WERI-Rb-1 (cell line): ENCODE data around the gene TEX38.

Experiments
- DNase-seq: peaks from one replicate; pipeline ENCODE4 v3.0.0-alpha.2; 2020
- H3K27ac ChIP-seq: fragments of 250-450 bp; sonication (Bioruptor Pico); 2 replicates; pipeline ENCODE4 v1.5.1; 2020; ENCODE audit warnings: mild to moderate bottlenecking, moderate library complexity
- H3K27me3 ChIP-seq: fragments of 250-450 bp; sonication (Bioruptor Pico); 2 replicates; pipeline ENCODE4 v1.5.1; 2021; ENCODE audit warnings: mild to moderate bottlenecking, low read depth, moderate library complexity; ENCODE audit not compliant: insufficient read depth, severe bottlenecking
- H3K36me3 ChIP-seq: fragments of 250-450 bp; sonication (Bioruptor Pico); 2 replicates; pipeline ENCODE4 v1.5.1; 2020; ENCODE audit warnings: mild to moderate bottlenecking, moderate library complexity
- H3K4me3 ChIP-seq: 2 replicates; pipeline ENCODE4 v1.5.1; 2011; ENCODE audit warnings: low read depth, mild to moderate bottlenecking, control low read depth, low read length
- H3K9me3 ChIP-seq: fragments of 250-450 bp; sonication (Bioruptor Pico); 2 replicates; pipeline ENCODE4 v1.5.1; 2021; ENCODE audit warnings: mild to moderate bottlenecking, moderate library complexity; ENCODE audit not compliant: severe bottlenecking
- TF ChIP-seq, protein P1 (sequence below): IDR thresholded peaks from 2 replicates; pipeline ENCODE4 v1.5.1; 2011; ENCODE audit warnings: low read depth, mild to moderate bottlenecking, control low read depth, inconsistent platforms, low read length

TEX38 gene

DNA sequence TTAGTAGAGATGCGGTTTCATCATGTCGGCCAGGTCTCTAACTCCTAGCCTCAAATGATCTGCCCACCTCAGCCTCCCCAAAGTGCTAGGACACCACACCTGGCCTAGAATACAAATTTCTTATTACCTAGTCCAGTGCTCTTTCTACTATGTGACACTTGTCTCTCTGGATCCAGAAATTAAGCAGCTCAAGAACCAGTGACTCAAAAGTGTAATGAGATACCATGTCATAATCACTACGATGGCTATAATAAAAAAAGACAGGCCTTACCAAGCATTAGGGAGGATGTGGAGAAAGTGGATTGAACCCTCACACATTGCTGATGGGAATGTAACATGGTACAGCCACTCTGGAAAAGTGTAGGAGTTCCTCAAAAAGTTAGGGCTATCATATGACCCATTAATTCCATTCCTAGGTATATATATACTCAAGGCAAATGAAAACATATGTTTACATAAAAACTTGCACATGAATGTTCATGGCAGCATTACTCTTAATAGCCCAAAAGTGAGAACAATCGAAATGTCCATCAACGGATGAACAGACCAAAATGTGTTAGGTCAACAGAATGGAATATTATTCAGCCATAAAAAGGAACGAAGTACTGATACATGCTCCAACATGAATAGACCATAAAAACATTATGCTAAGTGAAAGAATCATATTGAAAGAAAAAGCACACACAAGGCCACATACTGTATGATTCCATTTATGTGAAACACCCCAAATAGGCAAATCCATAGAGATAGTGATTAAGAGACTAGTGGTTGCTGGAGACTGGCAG is 8.3 kb downstream of the TEX38 start:
- no peak overlapping the region for H3K4me3 ChIP-seq
- no peak overlapping the region for H3K27ac ChIP-seq
- DNase-seq: no peak
- TF ChIP-seq, protein P1, sequence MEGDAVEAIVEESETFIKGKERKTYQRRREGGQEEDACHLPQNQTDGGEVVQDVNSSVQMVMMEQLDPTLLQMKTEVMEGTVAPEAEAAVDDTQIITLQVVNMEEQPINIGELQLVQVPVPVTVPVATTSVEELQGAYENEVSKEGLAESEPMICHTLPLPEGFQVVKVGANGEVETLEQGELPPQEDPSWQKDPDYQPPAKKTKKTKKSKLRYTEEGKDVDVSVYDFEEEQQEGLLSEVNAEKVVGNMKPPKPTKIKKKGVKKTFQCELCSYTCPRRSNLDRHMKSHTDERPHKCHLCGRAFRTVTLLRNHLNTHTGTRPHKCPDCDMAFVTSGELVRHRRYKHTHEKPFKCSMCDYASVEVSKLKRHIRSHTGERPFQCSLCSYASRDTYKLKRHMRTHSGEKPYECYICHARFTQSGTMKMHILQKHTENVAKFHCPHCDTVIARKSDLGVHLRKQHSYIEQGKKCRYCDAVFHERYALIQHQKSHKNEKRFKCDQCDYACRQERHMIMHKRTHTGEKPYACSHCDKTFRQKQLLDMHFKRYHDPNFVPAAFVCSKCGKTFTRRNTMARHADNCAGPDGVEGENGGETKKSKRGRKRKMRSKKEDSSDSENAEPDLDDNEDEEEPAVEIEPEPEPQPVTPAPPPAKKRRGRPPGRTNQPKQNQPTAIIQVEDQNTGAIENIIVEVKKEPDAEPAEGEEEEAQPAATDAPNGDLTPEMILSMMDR: no peak
- no peaks in the 10 kb centered on the region for H3K9me3 ChIP-seq
- H3K27me3 ChIP-seq: no peaks in the 10 kb centered on the region
- peaks cover 63% of the 10 kb centered on the region for H3K36me3 ChIP-seq

DNA sequence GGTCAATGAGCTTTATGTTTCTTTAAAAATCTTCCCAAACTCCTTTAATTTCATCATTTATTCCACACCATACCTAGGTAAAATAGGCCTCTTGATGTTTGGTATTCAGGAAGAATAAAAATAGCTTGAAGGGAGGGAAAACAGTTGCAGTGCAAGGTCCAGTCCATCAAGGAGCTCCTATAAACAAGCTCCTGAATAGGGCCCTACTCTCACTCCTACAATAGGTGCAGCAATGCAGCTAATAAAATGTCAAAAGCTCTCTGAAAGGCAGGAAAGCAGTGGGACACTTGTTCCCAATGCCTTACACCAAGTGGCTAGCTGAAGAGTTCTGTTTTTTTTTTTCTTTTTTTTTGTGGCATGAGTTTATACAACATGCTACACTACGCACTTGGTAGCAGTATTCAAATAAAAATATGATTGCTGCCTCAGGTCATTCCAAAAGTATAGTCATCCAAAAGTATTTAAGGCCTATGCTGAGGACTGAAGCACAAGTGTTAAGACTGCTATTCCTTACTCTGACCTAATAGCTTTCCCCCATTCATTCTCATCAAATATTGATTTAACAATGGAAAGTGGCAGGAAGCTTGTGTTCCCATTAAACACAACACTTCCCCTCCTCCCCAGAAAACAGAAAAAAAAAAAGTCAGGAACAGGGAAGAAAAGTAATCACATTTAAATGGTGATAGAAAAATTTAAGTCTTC is 9.8 kb downstream of the TEX38 start:
- Histone ChIP-seq H3K27me3 (no peaks in the 10 kb centered on the region), H3K4me3 (no peak overlapping the region), H3K9me3 (no peaks in the 10 kb centered on the region), H3K27ac (no peak overlapping the region), H3K36me3 (peaks cover 71% of the 10 kb centered on the region)
- TF ChIP-seq, protein P1: no peak
- DNase-seq: no peak

DNA sequence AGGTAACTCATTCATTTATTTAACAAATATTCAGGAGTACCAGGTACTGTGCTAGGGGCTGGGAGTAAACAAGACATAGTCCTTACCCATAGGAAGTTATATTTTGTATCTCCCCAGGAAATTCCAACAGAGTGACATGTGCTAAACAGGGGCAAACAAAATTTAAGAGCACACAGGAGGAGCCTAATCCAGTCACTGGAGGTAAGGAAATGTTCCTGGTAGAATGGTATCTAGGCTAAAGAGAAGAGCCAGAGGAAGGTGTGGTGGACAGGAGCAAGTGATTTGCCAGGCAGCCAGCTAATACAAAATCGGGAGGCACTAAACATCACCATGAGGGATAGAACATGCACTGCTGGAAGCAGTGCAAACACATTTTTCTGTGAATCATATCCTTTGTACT is 10.4 kb downstream of the TEX38 start:
- H3K27me3 ChIP-seq: no peaks in the 10 kb centered on the region
- no peak overlapping the region for H3K27ac ChIP-seq
- TF ChIP-seq, protein P1: no peak
- peaks cover 77% of the 10 kb centered on the region for H3K36me3 ChIP-seq
- H3K9me3 ChIP-seq: no peaks in the 10 kb centered on the region
- no peak overlapping the region for H3K4me3 ChIP-seq
- no peak for DNase-seq

DNA sequence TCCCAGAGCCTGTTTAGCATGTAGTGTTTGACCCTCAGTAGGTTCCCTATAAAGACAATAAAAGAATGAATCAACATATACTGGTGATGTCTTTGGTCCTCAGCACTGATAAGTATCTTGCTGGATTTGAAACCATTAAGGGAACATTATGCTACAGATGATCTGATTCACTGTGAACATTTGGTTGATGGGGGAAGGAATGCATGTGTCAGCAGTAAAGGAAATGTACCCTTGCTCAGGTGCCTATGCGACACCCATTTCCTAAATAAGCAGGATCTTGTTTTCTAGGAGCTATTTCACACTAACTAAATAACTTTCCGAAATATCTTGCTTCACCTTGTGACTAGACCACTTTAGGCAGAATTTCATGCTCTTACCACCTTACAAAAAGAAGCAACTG is 13.0 kb downstream of the TEX38 start:
- no peaks in the 10 kb centered on the region for H3K27me3 ChIP-seq
- no peaks in the 10 kb centered on the region for H3K9me3 ChIP-seq
- no peak for DNase-seq
- H3K27ac ChIP-seq: no peak overlapping the region
- H3K36me3 ChIP-seq: peaks cover 86% of the 10 kb centered on the region
- TF ChIP-seq, protein P1: no peak
- no peak overlapping the region for H3K4me3 ChIP-seq

DNA sequence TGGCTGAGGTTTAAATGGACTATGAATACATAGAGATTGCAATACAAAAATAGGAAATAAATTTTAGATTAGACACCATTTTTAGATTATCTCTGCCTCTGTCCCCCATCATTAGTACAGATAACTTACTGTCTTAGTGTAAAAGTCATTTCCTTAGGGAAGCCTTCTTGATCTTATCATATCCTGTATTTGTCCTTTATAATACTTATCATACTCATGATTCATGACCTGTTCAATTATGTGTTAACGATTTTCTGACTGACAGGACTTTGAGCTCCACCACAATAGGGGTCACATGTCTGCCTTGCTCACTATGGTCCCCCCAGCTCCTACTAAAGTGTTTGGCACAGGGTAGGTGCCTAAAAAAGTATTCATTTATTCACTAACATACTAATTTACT is 14.6 kb downstream of the TEX38 start:
- H3K4me3 ChIP-seq: no peak overlapping the region
- TF ChIP-seq, protein P1: no peak
- H3K9me3 ChIP-seq: no peaks in the 10 kb centered on the region
- peaks cover 86% of the 10 kb centered on the region for H3K36me3 ChIP-seq
- no peaks in the 10 kb centered on the region for H3K27me3 ChIP-seq
- no peak for DNase-seq
- no peak overlapping the region for H3K27ac ChIP-seq
